Type B pancreatic cell (in vitro differentiated cells): Measurements from ENCODE around the gene ASCL5. TPM values are rescaled to one million over a fixed set of nuclear protein-coding genes. Genes with fewer than 3 reads are reported as not detected.

Experiments
- DNase-seq: peaks from one replicate; pipeline ENCODE4 v3.0.0; 2021; ENCODE audit warnings: mixed read lengths; ENCODE audit not compliant: unreplicated experiment; ENCODE audit errors: extremely low spot score
- H3K27ac Mint-ChIP-seq: 2 replicates; pipeline ENCODE4 v1.8.0; 2021; ENCODE audit warnings: mild to moderate bottlenecking, mixed read lengths
- H3K27me3 Mint-ChIP-seq: 2 replicates; pipeline ENCODE4 v1.8.0; 2021; ENCODE audit warnings: mixed read lengths
- H3K36me3 Mint-ChIP-seq: 2 replicates; pipeline ENCODE4 v1.8.0; 2021; ENCODE audit warnings: mixed read lengths
- H3K4me1 Mint-ChIP-seq: one replicate; pipeline ENCODE4 v1.8.0; 2021; ENCODE audit warnings: mixed read lengths; ENCODE audit not compliant: unreplicated experiment
- H3K4me3 Mint-ChIP-seq: 2 replicates; pipeline ENCODE4 v1.8.0; 2021; ENCODE audit warnings: mild to moderate bottlenecking, mixed read lengths
- H3K9me3 Mint-ChIP-seq: 2 replicates; pipeline ENCODE4 v1.8.0; 2021; ENCODE audit warnings: mixed read lengths
- total RNA-seq: library from RNA; stranded (reverse); gene quantifications from 2 replicates; pipeline ENCODE4 v1.2.1, GENCODE V29; 2021; ENCODE audit warnings: low replicate concordance
- TF ChIP-seq, protein P1 (sequence below): fragments of 200-600 bp; sonication (generic); conservative IDR thresholded peaks from 2 replicates; pipeline ENCODE4 v1.5.0; 2021; ENCODE audit warnings: antibody characterized with exemption, mild to moderate bottlenecking

The ASCL5 gene
- total RNA-seq, 1 donor from 2014 or later = not detected

DNA sequence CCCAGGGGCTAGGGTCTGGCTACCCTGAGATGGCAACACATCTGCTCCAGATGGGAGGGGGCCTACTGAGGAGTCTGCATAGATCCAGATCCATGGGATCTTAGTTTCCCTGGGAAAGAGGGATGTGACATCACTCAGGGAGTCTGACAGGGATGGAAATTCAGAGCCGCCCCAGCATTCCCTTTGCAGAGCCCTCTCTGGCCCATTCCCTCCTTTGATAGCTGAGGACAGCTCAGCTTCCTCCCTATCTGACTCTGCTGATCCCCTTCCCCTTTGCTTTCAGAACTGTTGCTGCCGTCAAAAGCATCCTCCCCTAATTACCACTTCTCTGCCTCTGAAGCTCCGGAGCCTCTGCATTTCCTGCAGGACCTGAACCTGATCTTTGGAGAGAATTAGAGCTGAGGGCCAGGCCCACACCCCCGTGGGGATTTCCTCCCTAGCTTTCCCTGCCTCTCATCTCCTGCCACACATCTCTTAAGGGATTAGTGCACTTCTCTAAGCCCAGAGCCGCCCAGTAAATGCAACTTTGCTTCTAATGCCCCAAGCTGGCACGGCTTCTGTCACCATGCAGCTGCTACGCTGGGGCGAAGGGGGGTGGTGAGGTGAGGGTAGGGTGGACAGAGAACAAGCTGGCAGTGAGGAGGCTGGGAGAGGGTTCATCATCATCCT is 9.5 kb upstream of the ASCL5 start:
- TF ChIP-seq, protein P1, sequence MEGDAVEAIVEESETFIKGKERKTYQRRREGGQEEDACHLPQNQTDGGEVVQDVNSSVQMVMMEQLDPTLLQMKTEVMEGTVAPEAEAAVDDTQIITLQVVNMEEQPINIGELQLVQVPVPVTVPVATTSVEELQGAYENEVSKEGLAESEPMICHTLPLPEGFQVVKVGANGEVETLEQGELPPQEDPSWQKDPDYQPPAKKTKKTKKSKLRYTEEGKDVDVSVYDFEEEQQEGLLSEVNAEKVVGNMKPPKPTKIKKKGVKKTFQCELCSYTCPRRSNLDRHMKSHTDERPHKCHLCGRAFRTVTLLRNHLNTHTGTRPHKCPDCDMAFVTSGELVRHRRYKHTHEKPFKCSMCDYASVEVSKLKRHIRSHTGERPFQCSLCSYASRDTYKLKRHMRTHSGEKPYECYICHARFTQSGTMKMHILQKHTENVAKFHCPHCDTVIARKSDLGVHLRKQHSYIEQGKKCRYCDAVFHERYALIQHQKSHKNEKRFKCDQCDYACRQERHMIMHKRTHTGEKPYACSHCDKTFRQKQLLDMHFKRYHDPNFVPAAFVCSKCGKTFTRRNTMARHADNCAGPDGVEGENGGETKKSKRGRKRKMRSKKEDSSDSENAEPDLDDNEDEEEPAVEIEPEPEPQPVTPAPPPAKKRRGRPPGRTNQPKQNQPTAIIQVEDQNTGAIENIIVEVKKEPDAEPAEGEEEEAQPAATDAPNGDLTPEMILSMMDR = no peak
- Mint-ChIP-seq H3K4me1 (peaks cover 5% of the 10 kb centered on the region), H3K27me3 (no peaks in the 10 kb centered on the region), H3K36me3 (peaks cover 26% of the 10 kb centered on the region), H3K4me3 (no peak overlapping the region), H3K27ac (no peak overlapping the region), H3K9me3 (no peaks in the 10 kb centered on the region)
- DNase-seq = no peak

DNA sequence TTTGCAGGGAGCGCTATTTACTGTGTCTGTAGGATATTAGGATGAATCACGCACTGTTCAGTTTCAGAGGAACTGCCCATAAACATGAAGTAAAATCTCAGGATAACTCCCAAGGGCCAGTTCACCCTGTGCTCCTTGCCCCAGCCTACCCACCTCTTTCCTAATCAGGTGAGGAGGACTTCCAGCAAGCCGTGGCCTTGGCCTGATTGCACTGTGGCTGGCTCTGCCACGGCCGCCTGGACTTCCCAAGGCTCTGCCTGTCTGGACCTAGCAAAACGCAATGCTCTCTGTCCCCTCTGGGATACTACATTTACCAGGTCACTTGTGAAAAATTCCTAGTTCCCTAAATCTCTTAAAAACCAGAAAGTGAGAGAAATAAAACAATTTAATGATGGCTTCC is 7.4 kb upstream of the ASCL5 start:
- DNase-seq = no peak
- H3K9me3 Mint-ChIP-seq = no peaks in the 10 kb centered on the region
- no peaks in the 10 kb centered on the region for H3K27me3 Mint-ChIP-seq
- no peak overlapping the region for H3K4me3 Mint-ChIP-seq
- H3K36me3 Mint-ChIP-seq = peaks cover 24% of the 10 kb centered on the region
- TF ChIP-seq, protein P1 = no peak
- peaks cover 6% of the 10 kb centered on the region for H3K4me1 Mint-ChIP-seq
- H3K27ac Mint-ChIP-seq = no peak overlapping the region

DNA sequence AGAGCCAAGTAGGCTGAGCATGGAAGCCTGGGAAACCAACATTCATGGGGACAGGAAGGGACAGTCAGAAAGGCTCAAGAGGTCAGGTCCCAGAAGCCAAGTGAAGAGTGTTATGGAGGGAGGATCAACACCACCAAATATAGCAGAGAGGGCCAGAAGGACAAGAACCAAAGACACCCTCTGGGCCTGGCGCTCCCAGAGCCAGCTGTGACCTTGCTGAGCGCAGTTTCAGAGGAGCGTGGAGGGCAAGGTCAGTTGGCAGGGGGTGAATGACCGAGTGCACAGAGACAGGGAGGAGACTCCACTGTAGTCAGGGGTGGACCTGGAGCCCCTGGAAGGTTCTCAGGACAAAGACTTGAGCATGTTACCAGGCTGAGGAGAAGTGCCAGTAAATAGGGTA is 4.4 kb upstream of the ASCL5 start:
- DNase-seq = no peak
- peaks cover 23% of the 10 kb centered on the region for H3K36me3 Mint-ChIP-seq
- TF ChIP-seq, protein P1 = no peak
- peaks cover 12% of the 10 kb centered on the region for H3K4me1 Mint-ChIP-seq
- no peak overlapping the region for H3K27ac Mint-ChIP-seq
- H3K4me3 Mint-ChIP-seq = no peak overlapping the region
- no peaks in the 10 kb centered on the region for H3K27me3 Mint-ChIP-seq
- H3K9me3 Mint-ChIP-seq = no peaks in the 10 kb centered on the region

DNA sequence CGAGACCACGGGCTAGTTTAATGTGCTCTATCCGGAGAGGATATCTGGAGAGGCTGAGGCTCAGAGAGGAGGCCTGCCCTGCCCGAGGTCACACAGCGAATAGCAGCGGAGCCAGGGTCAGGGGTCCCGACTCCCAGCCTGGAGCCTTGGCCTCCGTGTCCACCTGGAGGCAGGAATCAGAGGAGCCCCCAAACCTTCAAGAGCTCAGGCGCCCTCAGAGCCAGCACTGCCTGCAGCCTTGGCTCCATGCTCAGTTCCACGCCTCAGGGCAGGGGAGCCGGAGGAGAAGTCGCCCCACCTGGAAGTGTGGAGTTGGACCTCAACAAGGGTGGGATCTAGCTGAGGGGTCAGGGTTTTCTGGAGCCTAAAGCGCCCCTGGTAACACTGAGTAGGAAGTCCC is 2.0 kb upstream of the ASCL5 start:
- Mint-ChIP-seq H3K4me3 (no peak overlapping the region), H3K27me3 (peaks cover 11% of the 10 kb centered on the region), H3K27ac (no peak overlapping the region), H3K9me3 (no peaks in the 10 kb centered on the region), H3K4me1 (peaks cover 23% of the 10 kb centered on the region), H3K36me3 (peaks cover 9% of the 10 kb centered on the region)
- no peak for DNase-seq
- TF ChIP-seq, protein P1 = no peak

DNA sequence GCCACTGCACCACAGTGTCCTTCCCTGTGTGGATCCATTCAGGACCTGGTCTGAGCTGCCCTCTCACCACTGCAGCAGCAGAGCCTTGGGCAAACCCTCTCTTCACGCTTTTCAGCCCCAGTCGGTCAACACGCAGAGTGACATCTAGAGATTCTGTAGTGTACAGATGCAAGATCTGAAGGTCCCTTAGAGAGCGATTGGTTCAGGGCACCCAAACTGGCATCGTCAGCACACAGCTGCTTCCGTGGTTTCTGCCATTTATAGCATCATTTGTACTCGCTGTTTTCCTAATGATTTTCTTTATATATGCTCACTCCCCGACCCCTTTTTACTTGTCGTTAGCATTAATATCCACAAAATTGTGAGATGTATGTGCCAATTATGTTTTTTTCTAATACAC is 1.5 kb upstream of the ASCL5 start:
- H3K27me3 Mint-ChIP-seq = peaks cover 16% of the 10 kb centered on the region
- peaks cover 23% of the 10 kb centered on the region for H3K4me1 Mint-ChIP-seq
- no peak for DNase-seq
- H3K36me3 Mint-ChIP-seq = peaks cover 9% of the 10 kb centered on the region
- TF ChIP-seq, protein P1 = no peak
- no peak overlapping the region for H3K27ac Mint-ChIP-seq
- no peaks in the 10 kb centered on the region for H3K9me3 Mint-ChIP-seq
- H3K4me3 Mint-ChIP-seq = no peak overlapping the region
